IMR-90 (cell line): Measurements from ENCODE around the gene NPPC. TPM values are rescaled to one million over a fixed set of nuclear protein-coding genes. Genes with fewer than 3 reads are reported as not detected.

Experiments
- ATAC-seq: fragments of 200-7000 bp; cut with Tn5 transposase; 2 replicates; pipeline ENCODE4 v1.9.1; 2020; ENCODE audit warnings: low read depth, mild to moderate bottlenecking, moderate library complexity
- BruUV-seq: library from RNA; stranded (reverse); fragments of 400-500 nt; replicated peaks from 2 replicates; lab custom pipeline; 2021; lab: Mats Ljungman, UMichigan
- CTCF ChIA-PET: fragments of 300-600 bp; formaldehyde crosslinking; extraction: SDS; loops from one replicate; lab custom pipeline; 2021; ENCODE audit warnings: antibody characterized with exemption; lab: Yijun Ruan, JAX
- POLR2A ChIA-PET: fragments of 300-600 bp; sonication (Branson Sonifier 250); formaldehyde crosslinking; loops from one replicate; lab custom pipeline; 2022; ENCODE audit warnings: antibody characterized with exemption; ENCODE audit not compliant: unreplicated experiment; lab: Charles Lee
- DNase-seq: peaks from one replicate; pipeline ENCODE4 v3.0.0; 2013
- H2AFZ ChIP-seq: replicated peaks from 2 replicates; pipeline ENCODE3; 2013; ENCODE audit warnings: low read length, mild to moderate bottlenecking; ENCODE audit not compliant: poor library complexity
- H2AK5ac ChIP-seq: 2 replicates; pipeline ENCODE4 v1.6.1; 2013; ENCODE audit warnings: low read depth, low read length, inconsistent platforms
- H2AK9ac ChIP-seq: replicated peaks from 2 replicates; pipeline ENCODE3; 2013; ENCODE audit warnings: mild to moderate bottlenecking, low read depth, low read length, moderate library complexity; ENCODE audit not compliant: poor library complexity
- H2BK120ac ChIP-seq: 2 replicates; pipeline ENCODE4 v1.6.1; 2013; ENCODE audit warnings: low read depth, low read length, inconsistent platforms
- H2BK15ac ChIP-seq: 3 replicates; pipeline ENCODE4 v1.6.1; 2013; ENCODE audit warnings: low read depth, low read length, inconsistent platforms
- H2BK20ac ChIP-seq: 2 replicates; pipeline ENCODE4 v1.6.1; 2013; ENCODE audit warnings: low read depth, mild to moderate bottlenecking, inconsistent platforms, low read length, moderate library complexity
- H2BK5ac ChIP-seq: 2 replicates; pipeline ENCODE4 v1.6.1; 2013; ENCODE audit warnings: mild to moderate bottlenecking, low read depth, low read length, inconsistent platforms; ENCODE audit not compliant: poor library complexity, severe bottlenecking
- H3K14ac ChIP-seq: replicated peaks from 2 replicates; pipeline ENCODE4 v1.6.1; 2013; ENCODE audit warnings: low read depth, low read length, inconsistent platforms
- H3K18ac ChIP-seq: 2 replicates; pipeline ENCODE4 v1.6.1; 2013; ENCODE audit warnings: low read depth, low read length, control low read depth
- H3K23ac ChIP-seq: 2 replicates; pipeline ENCODE4 v1.6.1; 2013; ENCODE audit warnings: low read depth, low read length, inconsistent platforms
- H3K27ac ChIP-seq: 2 replicates; pipeline ENCODE4 v1.5.1; 2013; ENCODE audit warnings: mild to moderate bottlenecking, control low read depth, low read length; ENCODE audit not compliant: insufficient read depth
- H3K27me3 ChIP-seq: 2 replicates; pipeline ENCODE4 v1.6.1; 2013; ENCODE audit warnings: low read length; ENCODE audit not compliant: control insufficient read depth, insufficient read depth
- H3K36me3 ChIP-seq: 2 replicates; pipeline ENCODE4 v1.6.1; 2013; ENCODE audit warnings: low read length, mixed read lengths; ENCODE audit not compliant: control insufficient read depth, insufficient read depth
- H3K4ac ChIP-seq: 2 replicates; pipeline ENCODE4 v1.6.1; 2013; ENCODE audit warnings: low read depth, low read length, inconsistent platforms
- H3K4me1 ChIP-seq: 2 replicates; pipeline ENCODE4 v1.6.1; 2013; ENCODE audit warnings: low read length, mixed read lengths; ENCODE audit not compliant: control insufficient read depth, insufficient read depth
- H3K4me2 ChIP-seq: 2 replicates; pipeline ENCODE4 v1.6.1; 2013; ENCODE audit warnings: low read depth, mild to moderate bottlenecking, control low read depth, low read length, moderate library complexity
- H3K4me3 ChIP-seq: 2 replicates; pipeline ENCODE4 v1.5.1; 2013; ENCODE audit warnings: low read depth, mild to moderate bottlenecking, control low read depth, low read length, moderate library complexity; ENCODE audit not compliant: insufficient read depth
- H3K56ac ChIP-seq: 2 replicates; pipeline ENCODE4 v1.6.1; 2013; ENCODE audit warnings: low read length, inconsistent platforms; ENCODE audit not compliant: insufficient read depth; ENCODE audit errors: extremely low read depth
- H3K79me1 ChIP-seq, 2 experiments: 2 replicates each; pipeline ENCODE4 v1.6.1; 2013; ENCODE audit warnings: low read length in 2 of 2, inconsistent platforms in 1 of 2, low read depth in 1 of 2
- H3K9ac ChIP-seq: 2 replicates; pipeline ENCODE4 v1.6.1; 2013; ENCODE audit warnings: low read depth, low read length, control low read depth
- H3K9me1 ChIP-seq: 2 replicates; pipeline ENCODE4 v1.6.1; 2013; ENCODE audit warnings: low read length, inconsistent platforms; ENCODE audit not compliant: insufficient read depth
- H3K9me3 ChIP-seq: 2 replicates; pipeline ENCODE4 v1.6.1; 2013; ENCODE audit warnings: low read length; ENCODE audit not compliant: control insufficient read depth, insufficient read depth
- H4K20me1 ChIP-seq: 2 replicates; pipeline ENCODE4 v1.6.1; 2013; ENCODE audit warnings: low read length, inconsistent platforms; ENCODE audit not compliant: insufficient read depth
- H4K5ac ChIP-seq: 2 replicates; pipeline ENCODE4 v1.6.1; 2013; ENCODE audit warnings: mild to moderate bottlenecking, low read depth, low read length, control low read depth
- H4K8ac ChIP-seq, 2 experiments: 2 replicates each; pipeline ENCODE4 v1.6.1; 2013; ENCODE audit warnings: low read depth in 2 of 2, low read length in 2 of 2, control low read depth in 1 of 2, inconsistent platforms in 1 of 2
- H4K91ac ChIP-seq: 2 replicates; pipeline ENCODE4 v1.6.1; 2013; ENCODE audit warnings: low read depth, low read length, inconsistent platforms; ENCODE audit not compliant: insufficient read depth
- MAZ ChIP-seq: IDR thresholded peaks from 2 replicates; pipeline ENCODE4 v1.6.1; 2012; ENCODE audit warnings: low read depth, mild to moderate bottlenecking, low read length, improper control_type of control experiment, moderate library complexity, borderline replicate concordance
- RAD21 ChIP-seq: IDR thresholded peaks from 2 replicates; pipeline ENCODE4 v1.6.1; 2012; ENCODE audit warnings: low read length, improper control_type of control experiment
- WGBS, 2 experiments: methylation state at CpG; one replicate each; pipeline versions ENCODE4 v1.1.5 to v1.1.7; 2013; ENCODE audit warnings: missing lambda C conversion rate in 2 of 2; ENCODE audit not compliant: insufficient read length in 1 of 2; ENCODE audit errors: extremely low coverage in 2 of 2; 5-methylcytosine and 5-hydroxymethylcytosine counted together
- dilution Hi-C: fragments of 300-500 bp; cut with HindIII; formaldehyde crosslinking; loops from one replicate; pipeline ENCODE4 v1.14.3; 2018; ENCODE audit warnings: low sequenced_read_pairs; ENCODE audit not compliant: unreplicated experiment
- in situ Hi-C: fragments of 300-500 bp; cut with MboI; formaldehyde crosslinking; loops from 3 replicates; pipeline ENCODE4 v1.14.3; 2019; ENCODE audit warnings: low sequenced_read_pairs, inconsistent platforms, mixed read lengths
- intact Hi-C: fragments of 100-400 bp; cut with micrococcal nuclease; formaldehyde crosslinking; loops from 2 replicates; pipeline ENCODE4 v1.10.0; 2022
- polyA plus RNA-seq, 3 experiments: library from polyadenylated mRNA; depleted of rRNA; stranded (reverse); fragments of >200 nt; gene quantifications; 2 replicates each; pipeline ENCODE4 v1.2.3, GENCODE V29; 2012; ENCODE audit warnings: low replicate concordance in 1 of 3
- total RNA-seq: library from RNA; depleted of rRNA; stranded (reverse); fragments of >200 nt; gene quantifications from 2 replicates; pipeline ENCODE4 v1.2.3, GENCODE V29; 2012

NPPC gene
- total and polyA plus RNA-seq, 2 of the 4 experiments (the other 2 are of a cell fraction) = 0.22 to 0.36 TPM

DNA sequence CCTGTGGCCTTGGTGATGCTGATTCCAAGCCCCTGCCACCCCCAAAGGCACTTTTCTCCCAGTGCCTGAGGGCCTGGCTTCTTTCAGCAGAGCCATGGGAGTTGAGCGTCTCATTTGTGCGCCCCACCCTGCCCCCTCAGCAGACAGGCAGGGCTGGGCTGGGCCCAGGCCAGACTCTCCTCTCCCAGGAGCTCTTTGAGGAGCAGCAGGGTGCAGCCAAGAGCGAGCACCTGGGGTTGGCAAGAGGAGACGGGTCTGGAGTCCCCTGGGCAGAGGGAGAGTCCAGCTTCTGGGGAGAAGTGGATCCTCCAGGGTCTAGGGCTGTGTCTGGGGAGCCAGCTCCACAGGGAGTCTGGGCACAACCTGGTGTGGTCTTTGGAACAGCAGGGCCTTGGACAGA, 21.2 kb downstream of the NPPC start:
- Histone ChIP-seq H3K14ac (no peak overlapping the region), H2BK5ac (no peak overlapping the region), H3K4me1 (no peaks in the 10 kb centered on the region), H3K79me1 (no peaks in the 10 kb centered on the region), H2AK9ac (no peak overlapping the region), H4K8ac (no peak overlapping the region), H2BK20ac (no peak overlapping the region), H2BK15ac (no peak overlapping the region), H2AK5ac (no peak overlapping the region), H4K20me1 (no peaks in the 10 kb centered on the region), H3K4me3 (no peak overlapping the region), H3K4me2 (no peak overlapping the region), H3K9me3 (no peaks in the 10 kb centered on the region), H2AFZ (no peak overlapping the region), H3K23ac (no peak overlapping the region), H3K27ac (no peak overlapping the region), H3K9me1 (no peaks in the 10 kb centered on the region), H4K5ac (no peak overlapping the region), H3K27me3 (peaks cover 14% of the 10 kb centered on the region; the same call in 1 of the 2 replicates), H3K56ac (no peak overlapping the region), H3K9ac (no peak overlapping the region), H4K91ac (no peak overlapping the region), H3K18ac (no peak overlapping the region), H3K4ac (no peak overlapping the region), H3K36me3 (no peaks in the 10 kb centered on the region), H2BK120ac (no peak overlapping the region)
- ChIA-PET CTCF (no interaction called here), POLR2A (no interaction called here)
- in situ Hi-C loops (loop anchor here (5.0 kb wide), 2 partner anchors 412 to 527 kb away; no protein-coding TSS in a partner anchor), dilution Hi-C loops (no loop called here), intact Hi-C loops (loop anchor here (10.0 kb wide), 1 partner anchor 600 kb away; no protein-coding TSS in a partner anchor)
- DNase-seq (no peak), ATAC-seq (no peak)
- BruUV-seq = no TSS peak
- TF ChIP-seq MAZ = no peak
- TF ChIP-seq RAD21 = no peak
- WGBS, 2 experiments = 80% methylated on average over 1 of the region's 4 CpGs; no CpG with 5 or more reads in 1 of the 2 experiments
